Germinal center (tissue), 1 donor: ENCODE data around the gene BIN1.

Experiments used
- DNase-seq: peaks from one replicate; pipeline ENCODE4 v3.0.0; 2012; ENCODE audit warnings: mixed read lengths, low spot score

BIN1 gene, protein sequence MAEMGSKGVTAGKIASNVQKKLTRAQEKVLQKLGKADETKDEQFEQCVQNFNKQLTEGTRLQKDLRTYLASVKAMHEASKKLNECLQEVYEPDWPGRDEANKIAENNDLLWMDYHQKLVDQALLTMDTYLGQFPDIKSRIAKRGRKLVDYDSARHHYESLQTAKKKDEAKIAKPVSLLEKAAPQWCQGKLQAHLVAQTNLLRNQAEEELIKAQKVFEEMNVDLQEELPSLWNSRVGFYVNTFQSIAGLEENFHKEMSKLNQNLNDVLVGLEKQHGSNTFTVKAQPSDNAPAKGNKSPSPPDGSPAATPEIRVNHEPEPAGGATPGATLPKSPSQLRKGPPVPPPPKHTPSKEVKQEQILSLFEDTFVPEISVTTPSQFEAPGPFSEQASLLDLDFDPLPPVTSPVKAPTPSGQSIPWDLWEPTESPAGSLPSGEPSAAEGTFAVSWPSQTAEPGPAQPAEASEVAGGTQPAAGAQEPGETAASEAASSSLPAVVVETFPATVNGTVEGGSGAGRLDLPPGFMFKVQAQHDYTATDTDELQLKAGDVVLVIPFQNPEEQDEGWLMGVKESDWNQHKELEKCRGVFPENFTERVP

DNA sequence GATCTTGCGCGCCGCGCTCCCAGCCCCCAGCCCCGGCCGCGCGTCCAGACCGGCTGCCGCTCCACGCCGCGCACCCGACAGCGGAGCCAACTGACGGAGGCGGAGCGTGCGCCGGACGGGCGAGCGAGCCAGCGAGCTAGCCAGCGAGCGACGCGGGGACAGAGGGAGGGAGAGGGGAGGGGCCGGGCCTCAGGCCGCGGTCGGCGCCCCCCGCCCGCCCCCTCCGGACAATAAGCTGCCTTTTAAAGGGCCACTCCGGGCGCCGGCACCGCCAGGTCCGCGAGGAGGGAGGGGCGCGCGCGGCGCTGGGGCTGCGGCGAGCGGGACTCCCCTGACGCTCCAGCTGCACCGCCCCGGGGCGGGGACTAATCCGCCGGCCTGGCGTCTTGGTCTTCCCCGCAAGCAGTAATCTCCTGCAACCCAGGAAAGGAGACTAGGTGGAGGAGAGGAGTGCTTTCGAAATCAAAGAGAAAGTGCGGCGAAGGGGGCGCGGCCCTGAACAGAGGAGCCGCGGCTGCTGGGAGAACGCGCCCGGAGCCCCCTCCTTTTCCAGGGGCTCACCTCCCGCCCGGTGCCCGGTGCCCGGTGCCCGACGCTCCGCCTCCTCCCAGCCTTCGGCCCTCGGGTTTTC, at the start of gene BIN1:
Gene BIN1, minus strand, starts transcription at position 164 of the 631 bp plus-strand sequence. CDS start 211 bp downstream, outside the sequence.
- peak; percentile 77 for DNase-seq

DNA sequence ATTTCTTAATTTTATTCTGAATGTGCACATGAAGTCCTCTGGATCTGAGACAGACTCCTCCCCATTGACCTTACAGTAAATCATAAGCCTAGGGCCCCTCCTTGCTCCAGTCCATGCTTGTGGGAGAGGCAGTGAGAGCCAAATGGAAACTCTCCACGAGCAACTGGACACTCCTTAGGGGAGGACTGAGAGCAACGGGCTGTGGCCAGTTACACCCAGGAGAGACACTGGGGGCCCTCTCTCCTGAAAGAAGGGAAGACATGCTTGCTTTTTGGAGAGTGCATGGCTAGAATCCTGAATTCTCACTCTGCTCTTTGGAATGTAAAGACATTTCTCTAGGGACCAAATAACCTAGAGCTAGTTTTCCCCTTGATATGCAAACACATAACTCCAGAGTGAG, 49.0 kb upstream of the BIN1 start:
- DNase-seq: no peak

DNA sequence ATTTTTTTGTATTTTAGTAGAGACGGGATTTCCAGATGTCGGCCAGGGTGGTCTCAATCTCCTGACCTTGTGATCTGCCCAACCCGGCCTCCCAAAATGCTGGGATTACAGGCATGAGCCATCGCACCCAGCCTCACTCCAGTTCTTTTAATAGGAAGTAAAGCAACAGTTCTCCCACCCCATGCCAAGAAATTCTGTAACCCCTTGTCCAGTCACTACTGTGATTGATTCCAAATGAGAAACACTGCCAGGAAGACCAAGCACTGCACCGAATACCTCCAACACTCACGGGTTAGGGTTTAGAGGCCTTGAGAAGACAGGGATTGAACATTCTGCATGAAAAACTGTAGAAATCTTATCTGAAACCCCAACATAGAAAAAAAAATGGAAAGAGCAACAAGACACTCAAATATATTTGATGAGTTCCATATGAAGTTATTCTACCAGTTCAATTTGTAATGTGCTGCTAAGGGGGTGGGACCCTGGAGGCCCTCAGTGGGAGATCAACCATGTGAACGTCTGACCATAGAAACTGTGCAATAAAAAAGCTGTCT, 48.2 kb upstream of the BIN1 start:
- DNase-seq: no peak

DNA sequence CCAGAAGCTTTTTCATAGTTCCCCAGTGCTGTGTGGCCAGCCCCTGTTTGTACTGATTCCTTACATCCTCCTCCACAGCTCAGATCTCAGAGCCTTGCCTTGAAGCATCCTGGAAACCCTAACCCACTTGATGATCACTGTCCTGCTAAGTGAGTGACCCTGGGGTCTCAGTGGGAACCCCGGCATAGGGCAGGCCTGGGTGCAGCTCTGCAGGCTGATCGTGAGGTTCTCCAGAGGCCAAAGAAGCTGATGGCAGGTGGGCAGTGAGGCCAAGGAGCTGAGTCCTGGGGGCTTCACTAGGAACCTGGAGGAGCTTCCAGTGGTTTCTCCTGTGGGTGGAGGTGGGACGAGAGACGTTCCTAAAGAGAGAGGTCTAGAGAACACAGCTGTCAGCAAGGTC, 47.4 kb upstream of the BIN1 start:
- DNase-seq: no peak

DNA sequence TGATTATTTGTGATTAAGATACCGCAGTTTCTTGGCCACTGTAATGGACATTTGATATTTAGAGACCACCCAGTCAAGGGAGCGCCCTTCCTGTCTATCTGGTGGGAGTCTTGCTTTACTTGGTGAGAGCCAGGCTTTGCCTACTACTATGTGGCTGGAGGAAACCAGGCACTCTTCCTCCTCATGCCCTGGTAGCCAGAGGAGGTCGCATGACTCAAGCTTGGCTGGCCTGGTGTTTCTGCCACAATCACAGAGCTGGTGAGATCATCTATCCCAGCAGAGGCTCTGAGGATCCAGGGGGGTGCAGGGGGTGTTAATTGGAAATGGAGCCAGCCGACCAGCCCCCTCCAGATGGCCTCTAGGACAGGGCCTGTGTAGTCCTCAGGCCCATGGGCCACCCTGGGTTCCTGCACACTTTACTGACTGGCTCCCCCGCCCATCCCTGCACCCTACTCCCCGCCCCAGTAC, 46.8 kb upstream of the BIN1 start:
- DNase-seq: no peak

DNA sequence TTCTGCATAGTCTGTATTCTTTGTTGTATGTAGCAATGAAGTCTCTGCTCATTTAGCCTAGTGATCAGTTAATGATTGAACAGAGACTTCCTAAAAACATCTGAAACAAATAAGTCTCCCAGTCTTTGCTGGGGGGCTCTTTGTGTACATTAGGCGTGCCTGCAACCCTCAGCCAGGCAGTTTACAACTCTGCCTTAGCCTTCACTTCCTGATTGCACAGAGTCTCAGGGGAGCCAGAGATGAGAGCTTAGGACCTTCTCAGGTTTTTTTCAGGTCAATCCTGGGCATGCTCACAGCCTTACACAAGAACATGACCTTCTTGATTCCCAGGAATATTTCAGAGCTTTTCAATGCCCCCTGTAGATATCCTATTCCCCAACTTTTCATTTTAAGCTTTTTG, 44.0 kb upstream of the BIN1 start:
- DNase-seq: no peak

DNA sequence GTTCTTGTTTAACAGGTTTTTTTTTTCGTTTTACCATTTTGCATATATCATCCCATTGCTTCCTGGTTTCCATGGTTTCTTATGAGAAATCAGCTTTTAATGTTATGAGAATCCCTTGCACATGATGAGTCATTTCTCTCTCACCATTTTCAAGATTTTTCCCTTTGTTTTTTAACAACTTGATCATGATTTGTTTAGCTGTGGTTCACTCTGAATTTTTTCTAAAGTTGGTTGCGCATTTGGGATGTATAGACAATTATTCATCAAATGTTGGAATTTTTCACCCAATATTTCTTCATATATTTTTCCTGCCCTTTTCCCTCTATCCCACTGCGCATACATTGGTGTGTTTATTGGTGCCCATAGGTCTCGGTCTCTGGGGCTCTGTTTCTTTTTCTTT, 42.4 kb upstream of the BIN1 start:
- no peak for DNase-seq

DNA sequence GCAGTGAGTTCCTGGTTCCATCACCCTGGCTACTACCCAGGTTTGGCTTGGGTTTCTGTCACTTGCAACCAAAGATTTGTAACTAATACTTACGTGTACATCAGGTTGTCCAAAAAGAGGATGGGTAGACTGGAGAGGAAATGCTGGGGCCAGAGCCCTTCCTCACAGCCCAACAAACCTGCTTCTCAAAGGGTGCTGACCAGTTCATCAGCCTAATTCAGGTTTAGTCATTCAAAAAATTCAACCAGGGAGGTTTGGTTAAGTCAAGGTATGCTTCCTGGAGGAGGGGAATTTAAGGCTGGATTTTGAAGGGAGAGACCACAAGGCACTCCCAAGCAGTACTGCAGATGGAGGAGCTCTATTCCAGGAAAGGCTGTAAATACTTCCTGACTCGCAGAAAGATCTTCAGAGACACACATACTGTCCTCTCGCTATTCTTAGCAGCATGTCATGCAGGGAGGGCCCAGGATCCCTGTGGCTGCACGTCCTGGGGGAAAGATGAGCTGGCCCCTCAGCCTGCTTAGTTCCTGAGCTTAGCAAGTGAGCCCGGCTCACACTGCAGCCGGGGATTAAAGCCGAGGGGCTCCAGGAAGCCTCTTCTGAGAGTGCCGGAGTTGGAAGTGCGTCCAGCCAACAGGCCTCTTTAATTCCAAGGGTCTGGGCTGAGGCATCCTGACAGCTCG, 40.0 kb upstream of the BIN1 start:
- no peak for DNase-seq

DNA sequence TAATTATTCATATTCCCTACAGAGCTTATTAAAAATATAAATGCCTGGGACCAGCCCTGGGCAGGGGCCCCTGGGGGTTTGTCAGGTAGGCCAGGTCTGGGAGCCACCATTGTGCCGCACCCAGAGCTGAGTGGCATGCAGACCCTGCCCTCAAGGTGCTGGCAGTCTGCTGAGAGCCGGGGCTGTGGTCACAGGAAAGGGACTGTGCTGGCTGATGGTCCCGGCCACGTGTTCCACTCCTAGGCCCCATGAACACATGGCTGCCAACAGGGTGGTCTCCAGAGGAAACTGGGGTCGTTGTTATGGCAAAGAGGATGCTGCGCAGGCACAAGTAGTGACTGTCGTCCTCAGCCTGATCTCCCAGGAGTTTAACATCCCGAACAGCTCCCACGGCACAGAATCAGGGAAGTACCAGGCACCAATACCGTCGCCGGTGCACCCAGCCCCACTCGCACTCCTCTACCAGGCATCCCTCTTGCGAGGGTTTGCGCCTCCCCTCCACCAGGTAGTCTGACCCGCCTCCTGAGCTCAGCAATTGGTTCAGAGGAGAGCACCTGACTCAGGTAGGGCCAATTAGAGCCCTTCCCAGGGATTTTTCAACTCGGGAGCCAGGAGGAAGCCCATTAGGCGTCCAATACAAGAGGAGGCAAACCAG, 39.2 kb upstream of the BIN1 start:
- DNase-seq: no peak

DNA sequence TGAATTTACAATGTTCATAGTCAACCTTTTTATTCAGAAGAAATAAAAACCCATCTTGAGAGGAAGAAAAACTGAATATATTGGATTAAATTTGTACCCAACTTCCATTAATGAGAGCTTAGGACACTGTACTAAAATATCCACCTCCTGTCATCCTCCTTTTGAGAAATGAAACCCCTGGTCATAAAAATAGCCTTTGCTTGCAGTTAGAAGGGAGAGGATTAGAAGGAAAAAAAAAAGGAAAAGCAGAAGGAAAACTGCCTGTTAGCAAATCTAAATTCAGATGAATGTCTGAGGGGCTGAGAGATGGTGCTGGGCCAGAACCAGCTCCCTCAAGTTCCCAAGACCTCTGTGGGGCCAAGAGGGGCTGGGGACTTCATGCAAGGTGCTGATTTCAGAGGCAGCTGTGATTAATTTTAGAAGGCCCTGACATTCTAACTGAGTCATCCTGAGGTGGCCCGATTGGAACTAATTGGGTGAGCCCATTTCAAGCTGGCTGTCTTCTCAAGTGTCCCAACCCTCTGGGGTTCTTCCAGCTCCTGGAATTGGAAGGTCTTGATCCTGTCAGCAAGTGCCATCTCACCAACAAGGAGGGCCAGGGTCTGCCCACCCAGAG, 38.4 kb upstream of the BIN1 start:
- no peak for DNase-seq

DNA sequence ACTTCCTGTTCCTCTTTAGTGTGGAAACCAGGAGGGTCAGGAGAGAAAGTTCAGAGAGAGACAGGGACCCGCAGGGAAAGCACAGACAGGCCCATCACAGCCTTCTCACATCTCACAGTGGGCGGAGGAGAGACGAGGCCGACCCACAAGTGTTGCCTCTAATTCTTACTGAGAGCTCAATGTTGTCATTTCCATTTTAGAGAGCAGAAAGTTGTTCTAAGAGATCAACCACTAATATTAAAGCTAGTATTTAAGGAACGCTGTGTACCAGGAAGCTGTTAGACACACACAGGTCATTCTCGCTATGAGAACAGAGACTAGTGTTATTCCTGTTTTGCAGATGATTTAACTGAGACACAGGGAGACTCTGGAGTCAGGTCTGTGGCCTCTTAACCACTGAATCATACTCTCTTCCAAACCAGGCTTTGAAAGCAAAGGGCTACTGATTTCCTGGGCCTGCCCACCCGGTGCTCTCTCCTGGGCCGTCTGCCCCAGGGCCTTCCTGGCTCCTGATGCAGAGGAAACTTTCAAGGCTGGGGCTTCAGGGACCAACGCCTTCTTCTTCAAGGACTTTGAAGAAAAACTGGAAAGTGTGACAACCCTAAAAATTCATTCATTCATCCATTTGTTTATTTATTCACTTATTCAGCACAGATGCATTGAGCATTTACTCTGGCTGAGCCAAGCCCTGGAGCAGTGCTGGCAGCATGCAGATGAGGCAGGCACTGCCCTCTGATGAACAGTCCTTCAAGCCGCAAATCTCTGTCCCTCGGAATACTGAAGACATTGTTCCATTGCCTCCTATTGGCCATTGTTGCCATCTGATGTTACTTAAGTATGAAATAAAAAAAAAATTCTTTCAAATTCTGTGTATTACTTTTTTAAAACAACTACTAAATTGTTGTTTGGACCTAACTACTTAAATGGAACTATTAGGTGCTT, 37.2 kb upstream of the BIN1 start:
- DNase-seq: no peak

DNA sequence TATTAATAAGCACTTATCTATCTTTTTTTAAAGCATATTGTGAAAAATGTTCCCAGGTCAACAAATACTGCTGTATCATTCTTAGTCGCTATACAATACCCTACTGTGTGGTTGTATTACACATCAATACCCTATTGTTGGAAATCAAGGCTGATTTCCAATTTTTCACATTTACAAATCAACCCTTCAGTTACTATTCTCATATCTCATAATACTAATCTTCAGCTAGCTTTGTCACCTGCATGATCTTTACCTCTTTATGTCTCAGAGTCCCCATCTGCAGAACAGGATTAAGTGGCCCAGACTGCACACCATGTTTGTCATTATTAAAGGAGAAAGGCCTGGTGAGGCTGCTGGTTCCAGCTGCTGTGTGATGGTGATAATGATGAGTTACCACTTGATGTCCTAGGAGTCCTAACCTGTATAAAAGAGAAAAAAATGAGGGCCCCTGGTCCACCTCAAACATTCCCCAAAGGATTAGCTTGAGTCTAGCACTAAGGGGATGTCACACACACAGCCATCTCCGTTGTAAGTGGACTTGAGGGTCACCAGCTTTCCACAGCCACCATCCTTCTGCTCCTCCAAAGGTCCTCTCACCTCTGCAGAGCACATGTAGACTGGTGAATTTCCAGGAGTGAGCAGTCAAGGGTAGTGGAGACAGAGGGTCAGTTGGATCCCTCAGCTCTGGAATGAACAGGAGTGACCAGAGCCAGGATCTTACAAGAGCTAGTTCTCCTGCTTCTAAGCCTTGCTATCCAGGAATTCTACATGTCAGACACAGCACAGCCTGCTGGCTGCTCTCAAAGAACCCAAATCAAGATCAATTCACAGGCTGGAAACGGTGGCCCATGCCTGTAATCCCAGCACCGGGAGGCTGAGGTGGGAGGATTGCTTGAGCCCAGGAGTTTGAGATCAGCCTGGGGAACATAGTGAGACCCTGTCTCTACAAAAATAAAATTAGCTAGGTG, 36.0 kb upstream of the BIN1 start:
- DNase-seq: no peak

DNA sequence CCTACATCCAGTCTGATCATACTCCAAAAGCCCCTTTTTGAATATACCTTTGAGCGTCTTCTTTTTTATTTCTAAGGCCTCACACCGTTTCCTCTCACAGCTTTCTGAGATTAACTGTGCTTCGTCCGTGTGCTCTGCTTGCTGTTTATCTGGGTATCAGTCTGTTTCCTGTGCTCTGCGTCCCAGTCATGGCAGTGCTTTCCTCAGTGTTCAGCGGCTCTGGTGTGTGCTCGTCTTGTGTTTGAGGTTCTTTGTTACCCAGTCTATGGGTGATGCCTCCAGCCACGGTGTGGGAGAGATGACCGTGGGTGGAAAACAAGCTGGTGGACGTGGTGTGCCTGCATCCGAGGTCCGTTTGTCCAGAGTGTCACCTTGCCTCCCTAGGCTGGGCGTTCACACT, 33.6 kb upstream of the BIN1 start:
- no peak for DNase-seq

DNA sequence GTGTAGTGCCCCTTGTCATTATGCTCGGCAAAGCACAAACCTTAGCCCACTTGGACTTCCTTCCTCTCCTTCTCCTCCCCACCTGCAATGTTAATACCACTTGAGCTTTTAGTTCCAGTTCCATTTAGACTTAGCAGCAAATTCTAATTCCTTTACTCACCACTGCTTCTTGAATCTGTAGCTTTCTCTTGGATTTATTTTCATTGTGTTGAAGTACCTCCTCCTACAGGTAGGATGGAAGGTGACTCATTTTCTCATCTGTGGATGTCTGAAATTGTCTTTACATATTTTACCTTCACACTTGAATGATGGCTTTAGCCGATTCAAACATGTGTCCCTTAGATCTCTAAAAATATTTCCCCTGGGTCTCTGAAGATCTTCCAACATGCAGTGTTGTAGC, 32.8 kb upstream of the BIN1 start:
- no peak for DNase-seq

DNA sequence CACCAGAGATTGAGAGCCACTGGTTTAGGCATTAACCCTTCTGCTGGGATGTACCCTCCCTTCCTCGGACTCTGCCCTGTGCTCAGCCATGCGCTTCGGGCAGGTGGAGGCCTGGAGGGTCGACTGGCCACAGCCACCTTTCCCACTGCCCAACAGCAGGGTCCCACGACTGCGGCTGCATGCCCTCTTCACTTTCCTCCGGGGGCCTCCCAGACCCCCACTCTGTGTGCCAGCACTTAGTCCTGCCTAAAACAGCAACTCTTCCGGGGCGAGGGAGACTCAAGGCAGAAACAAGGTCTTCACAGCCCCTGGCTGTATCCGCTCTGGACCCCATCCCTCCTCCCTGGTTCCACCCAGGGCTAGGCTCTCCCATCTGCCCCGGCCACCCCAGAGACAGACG, 31.3 kb upstream of the BIN1 start:
- DNase-seq: no peak

DNA sequence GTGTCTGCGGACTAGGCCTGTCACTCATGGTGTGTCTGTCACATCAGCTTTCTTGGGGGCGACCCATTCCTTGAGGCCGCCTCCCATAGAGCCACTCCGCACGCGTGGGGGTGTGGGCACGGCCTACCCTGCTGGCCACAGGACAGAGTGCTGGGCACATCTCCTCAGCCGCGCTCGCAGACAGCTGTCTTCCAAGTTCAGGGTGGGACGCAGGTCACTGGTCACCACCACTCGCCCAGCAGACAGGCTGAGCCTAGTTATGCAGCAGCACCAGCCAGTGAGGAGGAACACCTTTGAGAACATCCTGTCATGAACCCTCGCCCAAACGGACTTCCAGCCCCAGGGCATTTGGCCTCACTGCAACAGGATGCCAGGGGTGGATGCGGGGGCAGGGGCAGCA, 30.8 kb upstream of the BIN1 start:
- no peak for DNase-seq

DNA sequence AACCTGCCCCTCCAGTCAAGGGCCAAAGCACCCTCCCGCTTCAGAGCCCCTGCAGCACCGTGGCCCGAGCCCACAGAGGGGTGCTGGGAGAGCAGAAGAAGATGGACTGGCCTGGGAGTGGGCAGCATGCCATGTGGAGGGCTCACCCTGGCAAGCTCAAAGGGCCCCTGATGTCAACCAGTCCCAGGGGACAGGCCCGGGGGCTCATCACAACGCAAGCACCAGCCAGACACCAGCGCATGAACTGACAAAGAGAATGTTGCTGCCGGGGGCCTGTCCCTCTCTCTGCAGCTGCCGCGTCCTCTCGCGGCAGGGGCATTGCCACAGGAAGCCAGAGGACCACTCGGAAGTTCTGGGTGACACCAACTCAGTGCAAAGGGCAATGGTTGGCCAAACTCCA, 30.3 kb upstream of the BIN1 start:
- no peak for DNase-seq

DNA sequence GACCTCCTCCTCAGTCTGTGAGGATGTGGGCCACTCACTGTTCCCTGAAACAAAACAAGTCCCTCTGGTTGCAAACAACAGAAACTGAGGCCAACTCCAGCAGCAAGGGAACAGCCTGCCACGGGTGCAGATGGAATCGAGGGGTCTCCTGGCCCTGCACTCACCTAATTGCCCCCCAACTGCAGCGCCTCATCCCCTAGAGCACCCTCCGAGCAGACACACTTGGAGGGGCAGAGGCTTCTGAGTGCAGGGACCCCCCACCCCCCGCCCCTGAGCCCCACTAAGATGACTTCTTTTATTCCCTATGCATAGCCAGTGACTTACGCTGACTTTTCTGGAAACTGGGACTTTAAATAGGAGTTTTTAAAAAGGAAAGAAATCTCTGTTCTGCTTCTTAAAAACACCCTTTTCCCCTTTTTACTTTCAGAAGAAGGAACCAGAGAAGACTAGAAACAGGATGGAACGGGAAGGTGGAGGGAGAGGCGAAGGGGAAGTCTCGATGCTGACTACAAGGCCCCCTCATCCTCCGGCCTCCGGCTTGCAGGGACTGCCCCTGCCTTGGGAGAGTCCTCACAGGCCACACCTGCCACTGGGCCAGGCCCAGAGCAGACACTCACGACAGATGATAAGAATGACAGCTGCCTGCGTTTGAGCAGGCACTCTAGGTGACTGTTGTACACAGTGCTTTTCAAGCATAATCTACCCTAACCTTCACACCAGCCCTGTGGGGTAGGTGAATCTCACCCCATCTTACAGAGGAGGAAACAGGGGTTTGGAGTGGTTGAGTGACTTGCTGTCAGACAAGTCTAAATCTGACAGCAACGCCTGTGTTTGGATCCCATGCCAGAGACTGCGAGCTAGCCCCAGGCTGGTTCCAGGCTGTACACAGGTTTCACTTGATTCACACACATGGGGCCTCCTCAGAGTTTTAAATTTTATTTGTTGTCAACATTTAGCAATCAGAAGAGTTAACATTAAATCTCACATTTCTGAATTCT, 28.2 kb upstream of the BIN1 start:
- DNase-seq: no peak
